Stimulated activated CD8-positive, alpha-beta memory T cell treated with anti-CD3 and anti-CD28 coated beads, Interleukin-12 subunit alpha, Interleukin-12 subunit beta, amount 100 ng/mL, for 24 hours (primary cell): ENCODE results near the gene DENND2A.
"Not testable (repeated sequence)": the region's sequence is repeated elsewhere in the genome, so short reads cannot be mapped to it uniquely, and the experiment has no call there.

ENCODE experiments used
- DNase-seq: peaks from one replicate; pipeline ENCODE4 v3.0.0-alpha.2; 2020; ENCODE audit errors: extremely low read depth

DENND2A gene

GRCh38 chr7:140640727-140641523, at the start of gene DENND2A:
DENND2A (minus strand) TSS chr7:140640813; CDS start chr7:140602397, 38,416 bp downstream.
- DNase-seq: no peak

- no peak for DNase-seq
Observed at GRCh38 chr7:140689199-140690152, 48.9 kb upstream of the DENND2A start.

GRCh38 chr7:140688341-140688740, 47.7 kb upstream of the DENND2A start:
- no peak for DNase-seq

GRCh38 chr7:140686921-140687320, 46.3 kb upstream of the DENND2A start:
- DNase-seq: no peak

- DNase-seq: no peak
Observed at GRCh38 chr7:140685407-140686087, 44.9 kb upstream of the DENND2A start.

GRCh38 chr7:140684066-140684950, 43.7 kb upstream of the DENND2A start:
- DNase-seq: no peak

GRCh38 chr7:140683657-140684056, 43.0 kb upstream of the DENND2A start:
- DNase-seq: no peak

GRCh38 chr7:140681766-140682165, 41.2 kb upstream of the DENND2A start:
- DNase-seq: no peak

GRCh38 chr7:140680886-140681285, 40.3 kb upstream of the DENND2A start:
- no peak for DNase-seq

GRCh38 chr7:140679186-140679585, 38.6 kb upstream of the DENND2A start:
- no peak for DNase-seq

GRCh38 chr7:140678816-140679130, 38.2 kb upstream of the DENND2A start:
- no peak for DNase-seq

- DNase-seq: no peak
Observed at GRCh38 chr7:140678081-140678815, 37.6 kb upstream of the DENND2A start.

GRCh38 chr7:140677496-140677895, 36.9 kb upstream of the DENND2A start:
- DNase-seq: no peak

- not testable (repeated sequence) for DNase-seq
Observed at GRCh38 chr7:140676956-140677355, 36.3 kb upstream of the DENND2A start.

- no peak for DNase-seq
Observed at GRCh38 chr7:140676306-140676705, 35.7 kb upstream of the DENND2A start.

- DNase-seq: no peak
Observed at GRCh38 chr7:140675726-140676125, 35.1 kb upstream of the DENND2A start.

- DNase-seq: no peak
Observed at GRCh38 chr7:140674899-140675701, 34.5 kb upstream of the DENND2A start.

- no peak for DNase-seq
Observed at GRCh38 chr7:140674356-140674800, 33.8 kb upstream of the DENND2A start.

- no peak for DNase-seq
Observed at GRCh38 chr7:140673774-140674155, 33.2 kb upstream of the DENND2A start.
